Measurements from ENCODE around the gene RFX2.
"Not testable (repeated sequence)": the region's sequence is repeated elsewhere in the genome, so short reads cannot be mapped to it uniquely, and the experiment has no call there.

RFX2 gene

DNA sequence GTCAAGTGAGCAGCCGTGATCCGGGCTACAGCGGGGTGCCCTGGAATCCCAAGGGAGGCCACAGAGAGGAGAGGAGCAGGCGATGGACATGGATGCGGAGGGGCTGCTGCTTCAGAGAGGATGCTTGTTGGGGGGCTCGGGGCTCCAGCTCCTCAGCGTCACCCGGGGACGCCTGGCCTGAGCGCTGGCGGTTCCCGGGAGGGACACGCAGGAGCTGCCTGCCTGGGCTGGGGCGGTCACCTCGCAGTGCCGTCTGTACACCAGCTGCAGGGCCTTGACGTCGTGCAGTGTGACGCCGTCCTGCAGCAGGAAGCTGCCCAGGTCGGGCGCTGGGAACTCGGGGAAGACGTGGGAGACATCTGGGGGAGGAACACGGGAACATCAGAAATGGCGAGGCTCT is 102.4 kb downstream of the RFX2 start:
- DNase-seq = no peak

DNA sequence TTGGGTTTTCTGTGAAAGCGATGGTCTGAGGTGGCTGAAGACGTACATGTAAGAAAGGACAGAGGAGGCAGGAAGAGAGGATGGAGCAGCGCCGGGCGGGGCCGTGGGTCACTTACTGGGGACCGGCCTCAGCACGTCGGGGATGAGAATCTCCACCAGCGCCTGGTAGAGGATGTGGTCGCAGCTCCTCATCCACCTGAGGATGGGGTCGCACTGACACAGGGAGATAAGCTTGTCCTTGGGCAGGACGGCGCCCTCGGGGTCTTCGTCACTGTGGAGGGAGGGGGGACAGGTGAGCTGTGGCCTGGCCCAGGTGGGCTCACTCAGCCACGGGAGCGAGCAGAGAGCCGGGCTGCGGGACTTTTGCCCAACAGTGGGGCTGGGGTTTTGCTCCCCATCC is 103.4 kb downstream of the RFX2 start:
- DNase-seq = no peak

DNA sequence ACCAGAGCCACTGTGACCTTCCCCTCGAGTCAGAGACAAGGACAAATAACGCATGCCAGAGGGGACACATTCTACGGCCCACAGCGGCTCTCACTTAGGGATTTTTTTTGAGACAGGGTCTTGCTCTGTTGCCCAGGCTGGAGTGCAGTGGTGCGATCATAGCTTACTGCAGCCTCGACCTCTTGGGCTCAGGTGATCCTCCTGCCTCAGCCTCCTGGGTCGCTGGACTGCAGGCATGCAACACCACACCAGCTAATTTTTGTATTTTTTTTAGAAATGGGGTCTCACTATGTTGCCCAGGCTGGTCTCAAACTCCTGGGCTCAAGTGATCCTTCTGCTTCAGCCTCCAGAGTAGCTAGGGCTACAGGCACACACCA is 104.2 kb downstream of the RFX2 start:
- DNase-seq = not testable (repeated sequence)

DNA sequence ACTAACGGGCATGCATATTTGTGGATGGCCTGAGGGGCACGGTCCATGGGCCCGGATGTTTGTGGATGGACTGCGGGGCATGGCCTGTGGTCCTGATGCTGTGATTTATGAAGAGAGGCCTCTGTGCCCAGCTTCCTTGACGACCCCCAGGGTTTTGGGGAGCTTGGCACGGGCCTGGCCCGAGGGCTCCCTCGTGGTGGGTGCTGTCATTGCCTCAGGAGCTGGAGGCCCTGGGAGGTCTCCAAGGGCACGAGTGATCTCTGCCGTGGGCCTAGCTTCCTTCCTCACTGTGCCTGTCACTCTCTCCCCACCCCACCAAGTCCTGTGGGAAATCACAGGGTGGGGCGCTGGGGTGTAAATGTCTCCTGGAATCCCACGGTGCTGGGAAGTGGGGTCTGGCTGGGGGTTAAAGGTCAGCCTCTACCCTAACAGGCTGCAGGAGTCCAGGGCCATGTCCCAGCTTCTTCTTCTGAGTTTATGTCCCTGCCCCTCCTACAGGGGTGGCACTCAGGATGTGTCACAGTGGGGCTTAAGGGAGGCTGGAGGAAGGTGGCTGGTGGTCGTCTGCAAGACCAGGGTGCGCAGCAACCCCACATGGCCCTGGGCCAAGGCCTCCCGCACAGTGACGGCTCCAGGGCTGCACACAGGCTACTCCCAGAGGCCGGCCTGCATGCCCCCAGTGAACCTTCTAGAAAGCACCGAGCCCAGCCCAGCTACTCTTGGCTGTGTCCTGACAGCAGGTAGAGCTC is 104.8 kb downstream of the RFX2 start:
- DNase-seq = no peak

DNA sequence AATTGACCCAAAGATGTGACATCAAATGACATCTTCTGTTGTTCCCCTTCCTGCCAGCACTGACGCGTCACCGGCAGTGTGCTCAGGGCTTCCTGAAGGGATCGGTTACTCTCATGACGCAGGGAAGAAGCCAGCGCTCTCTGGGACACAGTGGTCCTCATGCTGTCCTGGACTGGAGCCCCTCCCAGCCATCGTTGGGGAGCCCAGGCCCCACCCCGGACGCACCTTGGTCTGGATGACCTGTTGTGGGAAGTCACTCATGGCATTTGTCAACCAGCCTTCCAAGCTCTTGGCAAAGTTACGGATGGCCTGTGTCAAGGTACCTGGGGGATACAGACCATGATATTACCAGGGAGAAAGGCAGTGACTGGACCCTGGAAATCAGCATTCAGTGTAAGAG is 106.3 kb downstream of the RFX2 start:
- no peak for DNase-seq

DNA sequence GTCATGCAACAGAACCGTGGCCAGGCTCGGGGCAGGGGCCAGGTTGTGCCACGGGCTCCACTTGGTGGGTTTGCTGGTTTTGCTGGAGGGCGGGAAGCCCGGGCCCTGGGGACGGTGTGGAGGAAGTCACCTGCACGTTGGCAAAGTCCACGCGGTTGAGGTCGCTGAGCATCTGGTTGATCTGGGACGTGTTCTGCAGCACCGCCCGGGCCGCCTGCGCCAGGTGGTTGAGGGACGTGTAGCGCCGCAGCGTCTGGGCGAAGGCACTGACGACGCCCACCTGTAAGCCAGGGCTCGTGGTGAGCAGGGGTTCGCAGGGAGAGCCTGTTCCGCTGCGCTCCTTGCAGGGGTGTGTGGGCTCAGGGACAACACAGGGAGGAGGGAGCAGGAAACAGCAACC is 107.7 kb downstream of the RFX2 start:
- no peak for DNase-seq

DNA sequence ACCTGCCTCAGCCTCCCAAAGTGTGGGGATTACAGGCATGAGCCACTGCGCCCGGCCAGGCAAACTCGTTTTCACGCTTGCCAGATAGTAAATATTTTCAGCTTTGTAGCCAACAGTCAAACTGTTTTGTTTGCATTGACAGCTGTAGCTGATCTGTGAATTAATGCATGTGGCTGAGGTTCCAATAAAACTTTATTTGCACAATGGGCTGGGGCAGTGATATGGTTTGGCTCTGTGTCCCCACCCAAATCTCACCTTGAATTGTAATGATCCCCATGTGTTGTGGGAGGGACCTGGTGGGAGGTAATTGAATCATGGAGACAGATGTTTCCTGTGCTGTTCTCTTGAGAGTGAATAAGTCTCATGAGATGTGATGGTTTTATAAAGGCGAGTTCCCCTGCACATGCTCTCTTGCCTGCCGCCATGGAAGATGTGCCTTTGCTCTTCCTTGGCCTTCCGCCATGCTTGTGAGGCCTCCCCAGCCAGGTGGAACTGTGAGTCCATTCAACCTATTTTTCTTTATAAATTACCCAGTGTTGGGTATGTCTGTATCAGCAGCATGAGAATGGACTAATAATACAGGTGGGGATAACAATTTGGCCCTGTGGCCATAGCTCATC is 110.0 kb downstream of the RFX2 start:
- no peak for DNase-seq

DNA sequence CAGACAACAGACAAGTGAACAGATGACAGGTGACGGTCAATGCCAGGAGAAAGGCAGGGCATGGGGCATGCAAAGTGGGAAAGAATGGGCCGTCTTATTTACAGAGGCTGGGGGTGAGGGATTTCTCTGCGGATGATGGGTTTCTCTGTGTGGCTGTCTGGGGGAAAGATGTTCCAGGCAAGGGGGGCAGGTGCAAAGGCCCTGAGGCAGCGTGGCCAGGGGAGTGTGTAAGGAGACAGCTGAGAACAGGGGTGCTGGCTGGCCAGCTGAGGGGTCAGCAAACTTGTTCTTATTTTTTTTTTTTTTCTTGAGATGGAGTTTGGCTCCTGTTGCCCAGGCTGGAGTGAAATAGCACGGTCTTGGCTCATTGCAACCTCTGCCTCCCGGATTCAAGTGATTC is 110.6 kb downstream of the RFX2 start:
- DNase-seq = no peak

DNA sequence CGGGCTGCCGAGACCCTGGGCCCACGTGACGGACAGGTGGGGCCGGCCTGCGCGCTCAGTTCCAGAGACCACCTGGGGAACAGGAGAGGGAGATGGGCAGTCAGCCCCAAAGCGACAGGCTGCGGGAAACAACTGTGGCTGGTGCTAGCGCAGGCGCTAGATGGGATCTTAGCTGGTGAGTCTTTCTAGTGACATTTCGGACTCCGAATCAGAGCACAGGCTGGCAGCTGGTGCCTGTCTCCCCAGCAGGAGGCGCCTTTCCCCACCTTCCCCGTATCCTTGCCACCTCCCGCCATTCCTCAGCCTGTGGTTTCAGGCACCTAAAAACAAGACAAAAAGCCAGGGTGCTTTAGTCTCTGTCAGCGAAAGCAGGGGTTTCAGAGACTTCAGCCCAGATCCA is 112.9 kb downstream of the RFX2 start:
- DNase-seq = no peak

DNA sequence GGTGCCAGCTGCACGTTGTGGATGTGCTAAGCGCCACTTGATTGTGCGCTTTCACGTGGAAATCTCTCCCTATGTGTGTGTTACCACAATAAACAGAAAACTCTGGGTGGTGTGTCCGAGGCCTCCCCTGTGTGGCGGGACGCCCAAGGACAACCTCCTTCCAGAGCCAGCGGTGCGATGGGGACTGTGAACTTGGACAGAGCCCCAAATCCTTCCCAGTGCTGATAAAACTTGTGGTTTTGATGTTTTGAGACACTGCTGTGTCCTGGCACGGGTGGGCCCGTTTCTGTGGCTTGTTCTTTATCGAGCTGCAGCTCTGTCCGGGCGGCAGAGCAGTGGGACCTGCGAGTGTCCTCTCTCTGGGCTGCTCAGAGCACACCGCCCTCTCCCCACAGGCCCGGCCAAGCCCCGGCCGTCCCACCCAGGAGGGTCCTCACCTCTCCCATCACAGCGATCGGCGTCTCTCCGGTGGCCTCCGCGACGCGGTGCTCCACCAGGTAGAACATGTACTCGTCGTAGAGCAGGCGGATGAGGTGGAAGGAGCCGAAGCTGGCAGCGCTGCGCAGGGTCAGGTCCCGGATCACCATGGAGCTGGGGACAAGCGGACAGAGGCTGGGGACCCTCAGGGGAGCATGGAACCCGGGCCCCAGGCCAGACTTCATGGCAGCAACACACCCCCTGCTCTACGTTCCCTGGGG is 113.5 kb downstream of the RFX2 start:
- no peak for DNase-seq

DNA sequence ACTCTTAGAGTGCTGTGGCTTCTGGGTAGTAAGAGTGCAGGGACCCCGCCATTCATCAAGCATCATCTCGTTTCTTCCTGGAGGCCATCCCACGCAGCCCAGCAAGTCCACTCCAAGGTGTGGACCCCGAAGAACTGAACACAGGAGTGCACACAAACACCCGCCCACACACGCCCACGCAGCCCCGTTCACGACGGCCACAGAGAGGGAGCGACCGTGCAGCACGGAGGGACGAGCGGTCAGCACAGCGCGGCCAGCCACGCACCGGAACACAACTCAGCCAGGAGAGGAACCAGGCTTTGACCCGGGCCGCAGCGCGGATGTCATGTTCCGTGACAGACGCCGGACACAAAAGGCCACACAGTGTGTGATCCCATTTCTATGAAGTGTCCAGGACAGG is 114.2 kb downstream of the RFX2 start:
- no peak for DNase-seq

DNA sequence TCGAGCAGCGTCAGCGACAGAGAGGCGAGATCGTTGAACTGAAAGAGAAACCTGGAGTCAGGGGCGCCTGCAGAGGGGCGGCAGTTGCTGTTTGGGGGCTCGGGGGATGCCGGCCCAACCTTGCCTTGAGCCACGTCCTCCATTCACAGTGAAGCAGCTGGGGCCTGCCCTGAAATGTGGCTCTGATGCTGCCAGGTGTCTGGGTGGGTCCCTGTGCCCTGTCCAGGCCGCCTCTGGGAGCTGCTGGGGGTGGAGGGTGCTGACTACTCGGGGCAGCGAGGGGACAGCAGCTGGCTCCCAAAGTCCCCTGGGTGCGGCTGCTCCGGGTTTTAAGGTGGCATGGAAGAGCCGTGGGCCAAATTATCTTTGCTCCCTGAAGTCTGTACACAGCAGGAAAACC is 114.7 kb downstream of the RFX2 start:
- DNase-seq = no peak

DNA sequence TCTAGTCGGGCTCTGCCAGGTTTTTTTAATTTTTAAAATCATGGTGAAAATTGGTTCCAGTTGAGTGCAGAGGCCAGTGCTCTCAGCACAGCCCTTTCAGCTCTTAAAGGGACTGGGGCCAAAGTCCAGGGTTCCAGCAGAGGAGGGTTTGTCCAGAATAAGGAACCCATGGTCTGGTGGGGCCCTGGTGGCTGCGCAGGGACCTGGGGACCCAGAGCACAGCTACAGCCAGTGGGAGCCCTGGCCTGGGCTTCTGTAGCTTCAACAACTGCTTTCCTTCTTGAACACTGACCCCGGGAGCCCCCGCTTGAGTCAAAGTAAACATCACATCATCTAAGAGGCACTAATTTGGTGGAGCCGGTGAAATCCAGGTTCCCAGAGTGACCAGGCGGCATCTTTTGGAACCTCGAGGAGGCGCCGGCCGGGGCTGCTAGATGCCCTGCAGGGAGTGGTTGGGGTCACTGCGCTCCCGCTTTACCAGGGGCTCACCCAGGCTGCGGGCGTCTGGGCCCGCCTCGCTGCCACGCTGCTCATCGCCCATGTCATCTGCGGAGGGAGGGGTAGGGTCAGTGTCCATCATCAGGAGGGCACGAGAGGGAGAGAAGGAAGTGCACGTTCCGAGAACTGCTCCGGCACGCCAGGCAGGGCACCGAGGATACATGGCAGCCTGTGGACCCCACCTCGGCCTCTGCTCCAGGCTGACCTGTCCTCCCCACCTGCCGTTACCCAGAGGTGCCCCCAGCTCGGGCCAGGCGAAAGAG is 115.7 kb downstream of the RFX2 start:
- no peak for DNase-seq

DNA sequence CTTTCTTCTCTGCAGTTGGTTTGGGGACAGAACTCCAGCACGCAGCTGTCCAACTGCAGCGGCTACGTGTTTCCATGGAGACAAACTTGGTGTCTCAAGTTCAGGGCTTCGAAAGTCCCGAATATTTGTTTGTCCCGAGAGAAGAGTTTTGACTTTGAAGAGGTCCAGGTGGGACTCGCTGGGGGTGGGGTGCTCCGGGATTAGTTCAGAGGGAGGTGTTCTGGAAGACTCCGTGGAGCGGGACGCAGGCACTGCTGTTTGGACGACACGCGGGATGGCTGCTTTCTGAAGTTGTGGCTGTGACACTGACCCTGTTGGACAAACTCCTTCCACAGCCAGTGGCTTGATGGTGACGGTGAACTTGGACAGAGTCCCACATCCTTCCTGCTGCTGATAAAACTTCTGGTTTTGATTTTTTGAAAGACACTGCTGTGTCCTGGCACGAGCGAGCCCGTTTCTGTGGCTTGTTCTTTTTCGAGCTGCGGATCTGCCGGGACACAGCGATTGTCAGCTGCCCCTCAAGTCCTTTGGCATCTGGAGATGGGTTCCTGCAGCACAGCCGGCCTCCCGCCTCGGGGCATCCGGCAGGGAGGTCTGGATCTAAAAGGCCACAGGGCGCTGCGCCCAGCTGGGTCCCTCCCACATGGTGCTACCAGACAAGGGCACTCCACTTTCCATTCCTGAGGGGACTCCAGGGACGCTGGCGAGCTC is 116.5 kb downstream of the RFX2 start:
- no peak for DNase-seq

DNA sequence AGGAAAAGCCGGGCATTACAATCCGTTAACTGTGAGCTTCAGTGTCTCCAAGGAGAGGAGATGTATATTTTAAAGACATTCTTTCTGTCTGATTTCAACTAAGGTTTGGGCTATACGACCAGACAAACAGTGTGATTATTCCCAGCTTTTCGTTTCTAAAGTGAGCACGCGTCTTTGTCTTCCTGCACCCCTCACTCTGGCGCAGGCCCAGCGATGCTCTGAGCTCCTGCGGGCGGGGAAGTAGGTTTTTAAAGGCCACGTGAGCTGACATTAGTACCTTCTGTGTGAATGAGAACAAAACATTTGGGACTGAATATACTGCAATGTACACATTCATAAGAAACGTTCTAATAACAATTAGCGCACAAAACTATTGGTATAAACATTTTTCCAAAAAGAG is 117.1 kb downstream of the RFX2 start:
- no peak for DNase-seq

DNA sequence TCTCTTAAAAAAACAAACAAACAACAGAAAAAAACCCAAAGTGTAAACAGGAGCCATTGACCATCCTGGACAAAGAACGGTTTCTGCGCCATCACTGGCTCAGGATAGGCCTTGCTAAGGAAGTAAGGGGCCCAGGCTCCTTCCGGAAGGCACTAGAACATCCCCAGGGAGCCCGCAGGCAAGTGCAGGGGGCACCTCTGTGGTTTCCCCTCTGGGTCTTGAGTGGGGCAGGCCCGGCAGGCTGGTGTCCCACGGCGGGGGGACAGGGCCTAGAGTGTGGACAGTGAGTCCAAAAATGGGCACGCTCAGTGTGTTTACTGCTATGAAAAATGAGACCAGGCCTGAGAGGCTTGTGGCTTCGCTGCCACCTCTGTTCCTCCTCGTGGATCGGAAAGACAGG is 117.5 kb downstream of the RFX2 start:
- no peak for DNase-seq

DNA sequence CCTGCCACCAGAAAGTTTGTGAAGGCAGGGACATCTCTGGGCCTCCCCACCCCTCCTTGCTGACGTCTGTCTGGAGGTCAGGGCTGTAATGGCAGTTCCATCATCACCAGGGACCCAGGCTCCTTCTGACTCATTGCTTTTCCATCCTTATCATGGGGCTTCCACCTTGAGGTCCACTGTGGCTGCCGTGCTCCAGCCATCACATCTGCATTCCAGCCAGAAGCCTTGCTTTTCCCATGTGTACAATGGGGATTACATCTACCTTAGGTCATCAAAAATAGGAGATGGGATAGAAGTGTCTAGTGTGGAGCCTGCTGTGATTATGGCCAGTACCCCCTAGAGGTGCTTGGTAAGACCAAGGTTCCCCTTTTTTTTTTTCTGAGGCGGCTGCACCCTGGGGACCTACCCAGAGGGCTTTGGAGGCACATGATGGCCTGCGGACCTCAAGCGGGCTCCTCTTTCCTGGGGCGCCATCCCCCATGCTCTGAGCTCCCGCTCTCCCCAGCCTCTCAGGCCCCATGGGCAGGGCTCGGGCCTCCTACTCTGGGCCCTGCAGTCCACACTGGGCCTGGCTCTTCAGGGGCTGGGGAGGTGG is 119.0 kb downstream of the RFX2 start:
- no peak for DNase-seq

DNA sequence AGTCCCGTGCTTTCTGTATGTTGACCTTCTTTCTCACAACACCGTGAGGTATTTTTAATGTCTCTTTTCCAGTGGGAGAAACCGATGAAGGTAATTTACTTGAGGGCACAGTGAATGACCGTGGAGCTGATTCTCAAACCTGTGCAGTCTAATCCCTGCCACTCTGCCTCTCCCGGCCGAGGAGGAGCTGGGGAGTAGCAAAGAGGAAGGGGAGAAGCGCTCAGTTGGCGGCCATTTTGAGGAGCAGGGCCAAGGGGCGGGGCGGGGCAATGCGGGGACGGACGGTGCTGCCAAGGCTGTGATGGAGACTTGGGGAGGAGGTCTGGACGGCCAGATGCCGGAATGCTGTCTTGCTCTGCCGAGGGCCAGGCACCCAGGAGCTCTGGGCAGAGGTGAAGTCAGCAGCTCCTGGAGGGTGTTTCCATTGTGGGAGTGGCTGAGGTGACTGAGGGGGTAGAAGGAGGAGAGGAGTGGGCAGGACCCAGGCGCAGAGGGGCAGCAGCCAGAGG is 120.0 kb downstream of the RFX2 start:
- DNase-seq = peak; percentile 45

DNA sequence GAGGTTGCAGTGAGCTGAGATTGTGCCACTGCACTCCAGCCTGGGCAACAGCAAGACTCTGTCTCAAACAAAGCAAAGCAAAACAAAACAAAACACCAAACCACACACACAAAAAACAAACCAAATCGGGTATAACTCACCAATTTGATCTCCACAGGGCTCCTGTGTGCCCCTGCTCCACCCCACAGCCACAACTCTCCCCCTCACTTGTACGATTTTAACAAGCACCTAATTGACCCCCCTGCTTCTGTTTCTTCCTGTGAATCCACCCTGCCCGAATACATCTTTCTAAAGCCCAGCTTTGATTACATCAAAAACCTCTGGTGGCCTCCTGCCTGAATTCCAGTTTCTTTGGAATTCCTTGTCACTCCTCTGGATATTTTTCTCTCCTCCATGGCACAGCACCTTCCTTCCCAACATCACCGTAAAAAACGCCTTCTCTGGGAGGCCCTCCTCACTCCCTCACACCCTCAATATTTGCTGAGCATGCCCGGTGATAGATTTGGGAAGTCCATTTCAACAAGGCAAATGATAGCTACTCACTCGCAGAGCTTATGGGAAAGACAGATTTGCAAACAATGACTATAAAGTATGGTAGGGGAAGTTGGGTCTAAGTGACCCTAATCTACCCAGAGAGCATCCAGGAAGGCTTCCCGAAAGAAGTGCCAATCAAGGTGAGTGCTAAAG is 120.8 kb downstream of the RFX2 start:
- DNase-seq = no peak

DNA sequence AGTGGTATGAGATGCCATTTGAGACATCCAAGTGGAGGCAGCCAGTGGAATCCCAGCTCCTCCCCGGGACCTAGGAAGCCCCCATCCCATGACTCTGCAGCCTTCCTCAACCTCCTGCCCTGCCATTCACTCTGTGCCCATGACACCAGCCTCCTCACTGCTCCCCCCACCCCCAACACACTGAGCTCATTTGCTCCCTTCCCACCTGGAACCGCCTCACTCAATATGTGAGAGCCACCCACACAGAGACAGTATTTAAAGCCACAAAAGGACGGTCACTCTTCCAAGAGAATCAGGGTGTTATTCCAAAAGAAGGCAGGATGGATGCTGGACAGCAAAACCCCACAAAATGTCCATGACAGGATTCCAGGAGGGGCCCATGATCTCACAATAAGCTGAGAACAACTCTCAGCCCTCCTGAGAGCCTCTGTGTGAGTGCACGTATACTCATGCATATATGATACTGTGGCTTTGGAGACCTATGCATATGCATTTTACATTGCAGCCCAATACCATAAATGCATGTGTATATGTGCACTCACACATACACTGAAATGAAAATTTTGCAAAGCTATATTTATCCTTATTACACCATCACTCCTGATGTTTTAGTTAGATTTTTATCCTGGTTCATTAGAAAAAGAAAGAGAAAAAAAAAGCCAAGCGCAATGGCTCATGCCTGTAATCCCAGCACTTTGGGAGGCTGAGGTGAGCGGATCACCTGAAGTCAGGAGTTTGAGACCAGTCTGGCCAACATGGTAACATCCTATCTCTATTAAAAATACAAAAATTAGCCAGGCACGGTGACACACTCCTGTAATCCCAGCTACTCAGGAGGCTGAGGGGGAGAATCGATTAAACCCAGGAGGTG is 121.5 kb downstream of the RFX2 start:
- no peak for DNase-seq

All from NCI-H2171 (cell line).